Calu3 (cell line): ENCODE data around the gene TYROBP. TPM values are rescaled to one million over a fixed set of nuclear protein-coding genes. Genes with fewer than 3 reads are reported as not detected.

ENCODE experiments used
- BruUV-seq: library from RNA; stranded (reverse); fragments of 400-500 nt; replicated peaks from 2 replicates; lab custom pipeline; 2021; lab: Mats Ljungman, UMichigan
- CTCF ChIA-PET: fragments of 300-600 bp; sonication (Branson Sonifier 250); formaldehyde crosslinking; loops from one replicate; lab custom pipeline; 2022; ENCODE audit warnings: antibody characterized with exemption; lab: Charles Lee
- DNase-seq: peaks from one replicate; pipeline ENCODE4 v3.0.0; 2022
- H3K27ac Mint-ChIP-seq: one replicate; pipeline ENCODE4 v1.8.0; 2022; ENCODE audit warnings: mixed read lengths; ENCODE audit not compliant: unreplicated experiment
- H3K27me3 Mint-ChIP-seq: one replicate; pipeline ENCODE4 v1.8.0; 2022; ENCODE audit warnings: mixed read lengths; ENCODE audit not compliant: unreplicated experiment
- H3K36me3 Mint-ChIP-seq: one replicate; pipeline ENCODE4 v1.8.0; 2022; ENCODE audit warnings: mild to moderate bottlenecking, moderate library complexity, mixed read lengths; ENCODE audit not compliant: insufficient read depth, unreplicated experiment
- H3K4me1 Mint-ChIP-seq: one replicate; pipeline ENCODE4 v1.8.0; 2022; ENCODE audit warnings: mild to moderate bottlenecking, low read depth, mixed read lengths; ENCODE audit not compliant: unreplicated experiment
- H3K4me3 Mint-ChIP-seq: one replicate; pipeline ENCODE4 v1.8.0; 2022; ENCODE audit warnings: mild to moderate bottlenecking, low read depth, moderate library complexity, mixed read lengths; ENCODE audit not compliant: unreplicated experiment
- H3K9me3 Mint-ChIP-seq: one replicate; pipeline ENCODE4 v1.8.0; 2022; ENCODE audit warnings: low read depth, mixed read lengths; ENCODE audit not compliant: unreplicated experiment
- CTCF ChIP-seq: fragments of 200-600 bp; IDR thresholded peaks from one replicate; pipeline ENCODE4 v1.8.0; 2022; ENCODE audit warnings: antibody characterized with exemption; ENCODE audit not compliant: unreplicated experiment
- intact Hi-C: fragments of 100-400 bp; cut with micrococcal nuclease; formaldehyde crosslinking; loops from one replicate; pipeline ENCODE4 v1.10.0; 2022; ENCODE audit not compliant: unreplicated experiment
- total RNA-seq: library from RNA; stranded (reverse); gene quantifications from 2 replicates; pipeline ENCODE4 v1.2.3, GENCODE V29; 2022

The TYROBP gene
- total RNA-seq, 1 experiment from 2014 or later = not detected

GRCh38 chr19:35921012-35921411 is 12.9 kb upstream of the TYROBP start:
- Mint-ChIP-seq H3K36me3 (no peaks in the 10 kb centered on the region), H3K9me3 (no peaks in the 10 kb centered on the region), H3K27ac (no peak overlapping the region), H3K4me3 (no peak overlapping the region), H3K4me1 (no peaks in the 10 kb centered on the region), H3K27me3 (peaks cover 40% of the 10 kb centered on the region)
- intact Hi-C loops = no loop called here
- no peak for DNase-seq
- TF ChIP-seq CTCF = no peak
- BruUV-seq = no TSS peak
- CTCF ChIA-PET = no interaction called here

- Mint-ChIP-seq H3K9me3 (no peaks in the 10 kb centered on the region), H3K36me3 (no peaks in the 10 kb centered on the region), H3K4me3 (no peak overlapping the region), H3K27me3 (peaks cover 36% of the 10 kb centered on the region), H3K27ac (no peak overlapping the region), H3K4me1 (no peaks in the 10 kb centered on the region)
- BruUV-seq = no TSS peak
- no peak for TF ChIP-seq CTCF
- CTCF ChIA-PET = no interaction called here
- intact Hi-C loops = no loop called here
- no peak for DNase-seq
These were observed 11.2 kb upstream of the TYROBP start for GRCh38 chr19:35919306-35919705.

- Mint-ChIP-seq H3K4me1 (no peaks in the 10 kb centered on the region), H3K36me3 (no peaks in the 10 kb centered on the region), H3K4me3 (no peak overlapping the region), H3K9me3 (no peaks in the 10 kb centered on the region), H3K27me3 (peaks cover 27% of the 10 kb centered on the region), H3K27ac (no peak overlapping the region)
- no TSS peak for BruUV-seq
- CTCF ChIA-PET = interaction anchor here (0.8 kb wide), 1 partner anchor 12 kb away, joined by 4 read pairs; no protein-coding TSS in a partner anchor
- no peak for DNase-seq
- no peak for TF ChIP-seq CTCF
- intact Hi-C loops = no loop called here
These were observed 7.3 kb upstream of the TYROBP start for GRCh38 chr19:35915443-35915842.

- intact Hi-C loops = no loop called here
- Mint-ChIP-seq H3K27ac (no peak overlapping the region), H3K36me3 (no peaks in the 10 kb centered on the region), H3K4me3 (no peak overlapping the region), H3K27me3 (peaks cover 14% of the 10 kb centered on the region), H3K9me3 (no peaks in the 10 kb centered on the region), H3K4me1 (no peaks in the 10 kb centered on the region)
- DNase-seq = no peak
- TF ChIP-seq CTCF = no peak
- BruUV-seq = no TSS peak
- CTCF ChIA-PET = no interaction called here
These were observed 5.5 kb upstream of the TYROBP start for GRCh38 chr19:35913589-35913988.
